ENCODE results near the gene SPRED2.

SPRED2 gene

GRCh38 chr2:65370387-65371073 lies 61.9 kb downstream of the SPRED2 start:
- TF ChIP-seq OSR1 (CRISPR knock-in tag; IDR thresholded peaks at IDR 0.05): no peak
- no peak for TF ChIP-seq ZNF8 (CRISPR knock-in tag; IDR thresholded peaks at IDR 0.05)
- TF ChIP-seq TCF4 (CRISPR knock-in tag; IDR thresholded peaks at IDR 0.05; ENCODE audit: borderline replicate concordance): no peak
- no peak for TF ChIP-seq CSDC2 (CRISPR knock-in tag; IDR thresholded peaks at IDR 0.05)
- TF ChIP-seq TOX (CRISPR knock-in tag; IDR thresholded peaks at IDR 0.05; ENCODE audit: borderline replicate concordance): no peak
- no peak for TF ChIP-seq ESRRG (CRISPR knock-in tag; IDR thresholded peaks at IDR 0.05)
- TF ChIP-seq POU6F1 (CRISPR knock-in tag; IDR thresholded peaks at IDR 0.05; ENCODE audit: borderline replicate concordance, low read depth): no peak
- TF ChIP-seq PPARA (CRISPR knock-in tag; IDR thresholded peaks at IDR 0.05; ENCODE audit: borderline replicate concordance): no peak
- TF ChIP-seq ZFP30 (CRISPR knock-in tag; IDR thresholded peaks at IDR 0.05): no peak
- TF ChIP-seq PATZ1 (CRISPR knock-in tag; IDR thresholded peaks at IDR 0.05; ENCODE audit: borderline replicate concordance): no peak
- no peak for TF ChIP-seq ARNTL (CRISPR knock-in tag; IDR thresholded peaks at IDR 0.05; ENCODE audit: borderline replicate concordance, low read depth)
- no peak for TF ChIP-seq CSRNP3 (CRISPR knock-in tag; IDR thresholded peaks at IDR 0.05)
- no peak for TF ChIP-seq ZNF565 (CRISPR knock-in tag; conservative IDR thresholded peaks at IDR 0.05; ENCODE audit: low read depth)
- TF ChIP-seq ISL1 (CRISPR knock-in tag; IDR thresholded peaks at IDR 0.05): no peak
- no peak for TF ChIP-seq CREB5 (CRISPR knock-in tag; IDR thresholded peaks at IDR 0.05; ENCODE audit: low read depth)
- TF ChIP-seq RARB (CRISPR knock-in tag; IDR thresholded peaks at IDR 0.05): no peak
- no peak for TF ChIP-seq BACH2 (CRISPR knock-in tag; IDR thresholded peaks at IDR 0.05; ENCODE audit: borderline replicate concordance)
- TF ChIP-seq GLIS3 (CRISPR knock-in tag; IDR thresholded peaks at IDR 0.05): no peak
- no peak for ATAC-seq

GRCh38 chr2:65369980-65370379 lies 62.4 kb downstream of the SPRED2 start:
- TF ChIP-seq ZNF8 (CRISPR knock-in tag; IDR thresholded peaks at IDR 0.05) (no peak), ZNF70 (CRISPR knock-in tag; IDR thresholded peaks at IDR 0.05) (no peak), CSDC2 (CRISPR knock-in tag; IDR thresholded peaks at IDR 0.05) (no peak), PATZ1 (CRISPR knock-in tag; IDR thresholded peaks at IDR 0.05; ENCODE audit: borderline replicate concordance) (no peak), ZFP3 (CRISPR knock-in tag; IDR thresholded peaks at IDR 0.05) (no peak), SNAI2 (CRISPR knock-in tag; IDR thresholded peaks at IDR 0.05) (no peak), CREB5 (CRISPR knock-in tag; IDR thresholded peaks at IDR 0.05; ENCODE audit: low read depth) (no peak), ARNTL (CRISPR knock-in tag; IDR thresholded peaks at IDR 0.05; ENCODE audit: borderline replicate concordance, low read depth) (no peak), OSR1 (CRISPR knock-in tag; IDR thresholded peaks at IDR 0.05) (no peak), ZFP30 (CRISPR knock-in tag; IDR thresholded peaks at IDR 0.05) (no peak), PPARA (CRISPR knock-in tag; IDR thresholded peaks at IDR 0.05; ENCODE audit: borderline replicate concordance) (no peak), CSRNP3 (CRISPR knock-in tag; IDR thresholded peaks at IDR 0.05) (no peak)

More at GRCh38 chr2:65369980-65370379, 62.4 kb downstream of the SPRED2 start:
- no peak for ATAC-seq

Measured in SK-N-SH treated with all-trans-retinoic acid at 6 μM for 48 hours (cell line).